LNCaP clone FGC (cell line): Measurements from ENCODE around the gene MCF2L2.
"Not testable (repeated sequence)": the region's sequence is repeated elsewhere in the genome, so short reads cannot be mapped to it uniquely, and the experiment has no call there.

Source experiments
- DNase-seq: peaks from one replicate; pipeline ENCODE4 v3.0.0-alpha.2; 2011; ENCODE audit warnings: low read depth
- H3K4me3 ChIP-seq: 2 replicates; pipeline ENCODE4 v1.5.1; 2011; ENCODE audit warnings: mild to moderate bottlenecking, low read depth, low read length, control low read depth
- CTCF ChIP-seq: IDR thresholded peaks from 2 replicates; pipeline ENCODE4 v1.5.1; 2012; ENCODE audit warnings: mild to moderate bottlenecking; ENCODE audit not compliant: control insufficient read depth, insufficient read depth; ENCODE audit errors: extremely low read depth

The MCF2L2 gene

GRCh38 chr3:183377307-183377959 lies 51.0 kb downstream of the MCF2L2 start:
- DNase-seq: no peak
- no peak overlapping the region for H3K4me3 ChIP-seq

GRCh38 chr3:183375787-183376186 lies 52.6 kb downstream of the MCF2L2 start:
- no peak for TF ChIP-seq CTCF
- no peak for DNase-seq
- no peak overlapping the region for H3K4me3 ChIP-seq

More at GRCh38 chr3:183377307-183377959, 51.0 kb downstream of the MCF2L2 start:
- no peak for TF ChIP-seq CTCF

GRCh38 chr3:183375337-183375736 lies 53.1 kb downstream of the MCF2L2 start:
- H3K4me3 ChIP-seq: no peak overlapping the region
- no peak for DNase-seq
- TF ChIP-seq CTCF: no peak

GRCh38 chr3:183372911-183373310 lies 55.5 kb downstream of the MCF2L2 start:
- no peak for DNase-seq
- TF ChIP-seq CTCF: no peak
- H3K4me3 ChIP-seq: no peak overlapping the region

GRCh38 chr3:183371600-183371968 lies 56.8 kb downstream of the MCF2L2 start:
- not testable (repeated sequence) for DNase-seq, H3K4me3 ChIP-seq

- DNase-seq: no peak
- TF ChIP-seq CTCF: no peak
Measured at GRCh38 chr3:183370391-183370790, 58.0 kb downstream of the MCF2L2 start.

GRCh38 chr3:183369627-183370026 lies 58.8 kb downstream of the MCF2L2 start:
- no peak for DNase-seq
- no peak overlapping the region for H3K4me3 ChIP-seq
- no peak for TF ChIP-seq CTCF

More at GRCh38 chr3:183370391-183370790, 58.0 kb downstream of the MCF2L2 start:
- H3K4me3 ChIP-seq: no peak overlapping the region
